ENCODE measurements around the gene MCF2L2. TPM values are rescaled to one million over a fixed set of nuclear protein-coding genes. Genes with fewer than 3 reads are reported as not detected.

The MCF2L2 gene
- total RNA-seq, 2 donors from 2014 or later: 0.25 to 1.4 TPM

DNA sequence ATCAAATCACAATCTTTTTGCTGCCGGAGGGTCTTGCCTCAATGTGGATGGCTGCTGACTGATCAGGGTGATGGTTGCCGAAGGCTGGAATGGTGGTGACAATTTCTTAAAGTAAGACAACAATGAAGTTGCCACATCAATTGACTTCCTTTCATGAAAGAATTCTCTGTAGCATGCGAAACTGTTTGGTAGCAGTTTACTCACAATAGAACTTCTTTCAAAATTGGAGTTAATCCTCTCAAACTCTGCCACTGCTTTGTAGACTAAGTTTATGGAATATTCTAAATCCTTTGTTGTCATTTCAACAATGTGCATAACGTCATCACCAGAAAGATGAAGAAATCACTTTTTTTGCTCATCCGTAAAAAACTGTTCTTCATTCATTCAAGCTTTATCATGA lies 109.5 kb downstream of the MCF2L2 start:
- H3K4me3 ChIP-seq: no peak overlapping the region
- no peaks in the 10 kb centered on the region for H3K27me3 ChIP-seq
- H3K9me3 ChIP-seq: no peaks in the 10 kb centered on the region
- H3K4me1 ChIP-seq: no peaks in the 10 kb centered on the region
- no peak overlapping the region for H3K9ac ChIP-seq (ENCODE audit: low read depth in 2 of 2, low read length in 2 of 2)
- no peak for DNase-seq
- intact Hi-C loops (cut with DNase I): no loop called here
- H3K36me3 ChIP-seq: no peaks in the 10 kb centered on the region
- H3K27ac ChIP-seq: no peak overlapping the region
- no peak for TF ChIP-seq CTCF (IDR thresholded peaks at IDR 0.05)

DNA sequence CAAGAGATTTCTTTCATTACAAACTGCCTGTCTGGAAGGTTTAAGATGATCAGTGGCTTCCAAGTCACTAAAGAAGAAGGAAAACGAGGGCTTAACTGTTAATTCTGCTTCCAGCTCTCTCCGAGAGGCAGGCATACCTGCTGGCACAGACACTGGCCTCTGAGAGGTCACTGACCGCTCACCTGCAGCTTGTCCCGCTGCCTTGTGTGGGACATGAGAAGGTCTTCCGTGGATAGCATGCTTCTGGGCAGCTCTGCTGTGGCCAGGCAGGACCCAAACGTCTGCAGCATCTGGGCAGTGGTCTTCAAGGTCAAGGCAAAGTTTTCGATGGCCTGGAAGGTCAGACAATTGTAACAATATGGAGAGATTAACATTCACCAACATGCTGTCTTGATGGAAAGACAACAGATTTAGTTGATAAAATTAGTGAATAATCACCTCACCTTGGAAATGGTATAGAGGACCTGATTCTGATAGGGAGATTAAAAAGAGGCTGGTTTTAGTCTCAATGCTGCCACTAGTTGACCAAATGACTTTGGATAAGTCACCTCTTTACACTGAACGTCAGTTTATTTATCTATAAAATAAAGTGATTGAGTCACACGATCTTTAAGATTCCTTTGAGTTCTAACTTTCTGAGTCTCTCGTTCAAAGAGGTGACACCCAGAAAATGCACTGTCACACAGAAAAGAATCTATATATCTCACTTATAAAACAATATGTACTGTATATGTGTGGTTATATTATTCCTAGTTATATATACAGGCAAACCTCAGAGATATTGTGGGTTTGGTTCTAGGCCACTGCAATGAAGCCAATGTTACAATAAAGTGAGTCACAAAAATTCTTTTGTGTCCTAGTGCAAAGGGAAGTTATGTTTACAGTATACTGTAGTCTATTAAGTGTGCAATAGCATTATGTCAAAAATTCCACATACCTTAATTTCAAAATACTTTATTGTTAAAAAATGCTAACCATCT lies 110.2 kb downstream of the MCF2L2 start:
- no peaks in the 10 kb centered on the region for H3K36me3 ChIP-seq

DNA sequence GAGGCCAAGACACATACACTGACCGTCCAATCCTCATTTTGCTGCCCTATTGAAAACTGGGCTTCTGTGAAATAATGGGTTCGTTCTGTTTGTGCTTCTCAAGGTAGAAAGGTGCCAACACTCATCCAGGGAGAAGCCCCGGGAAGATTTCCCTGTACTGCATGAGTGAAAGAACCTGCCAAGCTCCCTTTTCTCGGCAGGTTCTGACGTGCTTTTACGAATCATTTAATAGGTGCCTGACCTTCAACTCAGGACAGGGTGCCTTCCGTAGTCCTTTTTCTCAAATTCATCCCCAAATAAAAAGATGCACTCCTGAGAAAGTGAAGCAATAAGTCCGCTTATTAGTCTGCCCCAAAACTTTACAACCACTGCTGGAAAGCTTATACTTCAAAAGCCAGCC lies 111.1 kb downstream of the MCF2L2 start:
- H3K4me1 ChIP-seq: no peaks in the 10 kb centered on the region
- H3K4me3 ChIP-seq: no peak overlapping the region
- no peak for TF ChIP-seq CTCF (IDR thresholded peaks at IDR 0.05)
- H3K9me3 ChIP-seq: no peaks in the 10 kb centered on the region
- H3K36me3 ChIP-seq: no peaks in the 10 kb centered on the region
- no peak overlapping the region for H3K9ac ChIP-seq (ENCODE audit: low read depth in 2 of 2, low read length in 2 of 2)
- DNase-seq: no peak
- H3K27ac ChIP-seq: no peak overlapping the region
- intact Hi-C loops (cut with DNase I): no loop called here
- no peaks in the 10 kb centered on the region for H3K27me3 ChIP-seq

More for the DNA sequence above, 110.2 kb downstream of the MCF2L2 start:
- no peaks in the 10 kb centered on the region for H3K27me3 ChIP-seq
- no peak overlapping the region for H3K4me3 ChIP-seq
- TF ChIP-seq CTCF (IDR thresholded peaks at IDR 0.05): no peak
- H3K9ac ChIP-seq (ENCODE audit: low read depth in 2 of 2, low read length in 2 of 2): no peak overlapping the region
- no peak for DNase-seq
- no peaks in the 10 kb centered on the region for H3K9me3 ChIP-seq
- no peak overlapping the region for H3K27ac ChIP-seq
- intact Hi-C loops (cut with DNase I): no loop called here
- no peaks in the 10 kb centered on the region for H3K4me1 ChIP-seq

DNA sequence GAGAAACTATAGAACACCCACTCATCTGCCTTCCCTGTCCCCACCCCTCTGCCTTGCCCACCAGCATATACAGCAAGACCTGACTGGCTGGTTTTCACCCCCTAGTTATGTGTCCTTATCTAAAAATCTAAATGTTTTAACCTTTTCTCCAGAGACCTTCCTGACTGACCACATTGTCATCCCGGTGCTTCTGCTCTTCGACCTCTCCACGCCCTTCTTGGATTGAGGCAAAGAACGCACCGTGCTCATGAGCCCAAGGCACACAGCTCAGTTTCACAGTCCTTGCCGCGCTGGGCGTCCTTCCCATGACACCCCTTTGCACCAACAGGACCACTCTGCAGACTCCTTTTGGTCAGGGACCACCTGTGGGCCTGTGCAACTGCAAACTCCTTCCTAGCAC lies 112.7 kb downstream of the MCF2L2 start:
- H3K9me3 ChIP-seq: no peaks in the 10 kb centered on the region
- peak; percentile 53 for DNase-seq
- no peak overlapping the region for H3K9ac ChIP-seq (ENCODE audit: low read depth in 2 of 2, low read length in 2 of 2)
- intact Hi-C loops (cut with DNase I): no loop called here
- TF ChIP-seq CTCF (IDR thresholded peaks at IDR 0.05): no peak
- no peak overlapping the region for H3K4me3 ChIP-seq
- no peaks in the 10 kb centered on the region for H3K27me3 ChIP-seq
- H3K4me1 ChIP-seq: no peaks in the 10 kb centered on the region
- H3K36me3 ChIP-seq: no peaks in the 10 kb centered on the region
- H3K27ac ChIP-seq: no peak overlapping the region

- H3K9ac ChIP-seq (ENCODE audit: low read depth in 2 of 2, low read length in 2 of 2): no peak overlapping the region
- H3K9me3 ChIP-seq: no peaks in the 10 kb centered on the region
- no peak overlapping the region for H3K27ac ChIP-seq
- no peak for TF ChIP-seq CTCF (IDR thresholded peaks at IDR 0.05)
- intact Hi-C loops (cut with DNase I): no loop called here
- no peaks in the 10 kb centered on the region for H3K36me3 ChIP-seq
- H3K27me3 ChIP-seq: no peaks in the 10 kb centered on the region
- no peaks in the 10 kb centered on the region for H3K4me1 ChIP-seq
- H3K4me3 ChIP-seq: no peak overlapping the region
- DNase-seq: no peak
Observed at GRCh38 chr3:183313764-183314163, 114.7 kb downstream of the MCF2L2 start.
